Suprapubic skin (tissue), 4 donors: ENCODE results near the gene CASP3. TPM values are rescaled to one million over a fixed set of nuclear protein-coding genes. Genes with fewer than 3 reads are reported as not detected.

ENCODE experiments used
- DNase-seq, 2 donors: peaks; one replicate each; pipeline ENCODE4 v3.0.0-alpha.2; 2019; ENCODE audit warnings: low spot score in 2 of 2
- H3K27ac ChIP-seq: fragments of 200-600 bp; sonication (generic); one replicate; pipeline ENCODE4 v1.5.1; 2019
- H3K27me3 ChIP-seq: fragments of 200-600 bp; sonication (generic); one replicate; pipeline ENCODE4 v1.5.1; 2019
- H3K36me3 ChIP-seq: fragments of 200-600 bp; sonication (generic); one replicate; pipeline ENCODE4 v1.5.1; 2019
- H3K4me1 ChIP-seq: fragments of 200-600 bp; sonication (generic); one replicate; pipeline ENCODE4 v1.5.1; 2019
- H3K4me3 ChIP-seq: fragments of 200-600 bp; sonication (generic); one replicate; pipeline ENCODE4 v1.5.1; 2019; ENCODE audit warnings: mild to moderate bottlenecking
- H3K9me3 ChIP-seq: fragments of 200-600 bp; sonication (generic); one replicate; pipeline ENCODE4 v1.5.1; 2019
- EP300 ChIP-seq: sonication (generic); formaldehyde crosslinking; IDR thresholded peaks from one replicate; pipeline ENCODE4 v1.6.1; 2017; ENCODE audit warnings: antibody characterized with exemption
- POLR2A ChIP-seq, 2 donors: fragments of 450-650 bp; IDR thresholded peaks; one replicate each; pipeline ENCODE4 v1.6.1; 2017; ENCODE audit warnings: antibody characterized with exemption in 2 of 2, mild to moderate bottlenecking in 2 of 2, moderate library complexity in 2 of 2
- POLR2AphosphoS5 ChIP-seq, 3 donors: sonication (generic); formaldehyde crosslinking; IDR thresholded peaks; one replicate each; pipeline ENCODE4 v1.6.1; 2017; ENCODE audit warnings: antibody characterized with exemption in 3 of 3
- whole genome bisulfite sequencing: methylation state at CpG from one replicate; pipeline ENCODE4 v1.1.5; 2018; 5-methylcytosine and 5-hydroxymethylcytosine counted together
- total RNA-seq, 4 donors: library from RNA; depleted of rRNA; stranded (reverse); fragments of >200 nt; gene quantifications; one replicate each; pipeline ENCODE4 v1.1.0, GENCODE V29; 2016
- TF ChIP-seq, protein P1 (sequence below), 2 donors: fragments of 200-600 bp in 1 of 2; fragments of 450-650 bp in 1 of 2; sonication (generic) in 1 of 2; IDR thresholded peaks; one replicate each; pipeline ENCODE4 v1.5.1; 2016 to 2019; ENCODE audit warnings: antibody characterized with exemption in 2 of 2, mild to moderate bottlenecking in 1 of 2, moderate library complexity in 1 of 2

CASP3 gene
- total RNA-seq, 4 donors from 2014 or later = 13.4 to 16.6 (median 15.0) TPM

DNA sequence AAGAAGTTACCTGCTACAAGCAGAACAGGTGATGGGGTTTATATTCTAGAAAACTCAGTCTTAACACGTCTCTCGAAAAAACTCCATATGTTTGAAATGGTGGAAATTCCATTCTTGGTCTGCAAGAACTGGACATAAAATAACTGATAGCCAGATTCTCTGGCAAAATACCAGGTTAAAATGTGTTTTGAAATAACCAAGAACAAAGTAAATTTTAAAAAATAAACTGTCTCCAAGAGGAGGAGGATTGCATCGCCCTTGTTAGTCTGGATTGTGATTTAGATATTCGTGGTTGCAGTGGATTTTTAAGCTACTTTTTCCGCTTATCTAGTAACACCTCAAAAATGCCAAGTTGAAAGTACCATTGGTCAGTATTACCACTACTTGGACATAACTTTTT lies 43.8 kb upstream of the CASP3 start:
- H3K36me3 ChIP-seq = peaks cover 10% of the 10 kb centered on the region
- no peaks in the 10 kb centered on the region for H3K27me3 ChIP-seq
- H3K4me3 ChIP-seq = no peak overlapping the region
- no peaks in the 10 kb centered on the region for H3K9me3 ChIP-seq
- H3K4me1 ChIP-seq = peaks cover 13% of the 10 kb centered on the region
- H3K27ac ChIP-seq = no peak overlapping the region
- no peak for DNase-seq
- 88% methylated on average over 5 of the region's 5 CpGs for WGBS
- TF ChIP-seq EP300 = no peak

DNA sequence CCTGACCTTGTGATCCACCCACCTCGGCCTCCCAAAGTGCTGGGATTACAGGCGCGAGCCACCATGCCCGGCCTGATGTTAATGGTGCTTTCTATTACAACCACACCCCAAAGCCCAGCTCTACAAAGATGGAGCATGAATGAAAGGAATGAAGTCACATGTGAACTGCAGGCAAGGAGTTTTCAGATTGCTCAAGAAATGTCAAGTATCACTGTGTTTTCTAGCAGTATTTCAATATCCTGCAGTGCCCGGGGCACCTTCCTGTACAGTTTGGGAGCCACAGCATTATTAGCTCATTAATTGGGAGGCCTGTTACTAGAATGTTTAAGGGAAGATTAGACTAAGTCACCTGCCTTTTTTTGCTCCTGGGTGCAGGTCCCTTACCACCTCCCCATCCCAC lies 40.4 kb upstream of the CASP3 start:
- DNase-seq = no peak
- WGBS = 60% methylated on average over 5 of the region's 5 CpGs
- peaks cover 10% of the 10 kb centered on the region for H3K36me3 ChIP-seq
- H3K4me1 ChIP-seq = peaks cover 8% of the 10 kb centered on the region
- H3K9me3 ChIP-seq = no peaks in the 10 kb centered on the region
- no peaks in the 10 kb centered on the region for H3K27me3 ChIP-seq
- TF ChIP-seq, protein P1, sequence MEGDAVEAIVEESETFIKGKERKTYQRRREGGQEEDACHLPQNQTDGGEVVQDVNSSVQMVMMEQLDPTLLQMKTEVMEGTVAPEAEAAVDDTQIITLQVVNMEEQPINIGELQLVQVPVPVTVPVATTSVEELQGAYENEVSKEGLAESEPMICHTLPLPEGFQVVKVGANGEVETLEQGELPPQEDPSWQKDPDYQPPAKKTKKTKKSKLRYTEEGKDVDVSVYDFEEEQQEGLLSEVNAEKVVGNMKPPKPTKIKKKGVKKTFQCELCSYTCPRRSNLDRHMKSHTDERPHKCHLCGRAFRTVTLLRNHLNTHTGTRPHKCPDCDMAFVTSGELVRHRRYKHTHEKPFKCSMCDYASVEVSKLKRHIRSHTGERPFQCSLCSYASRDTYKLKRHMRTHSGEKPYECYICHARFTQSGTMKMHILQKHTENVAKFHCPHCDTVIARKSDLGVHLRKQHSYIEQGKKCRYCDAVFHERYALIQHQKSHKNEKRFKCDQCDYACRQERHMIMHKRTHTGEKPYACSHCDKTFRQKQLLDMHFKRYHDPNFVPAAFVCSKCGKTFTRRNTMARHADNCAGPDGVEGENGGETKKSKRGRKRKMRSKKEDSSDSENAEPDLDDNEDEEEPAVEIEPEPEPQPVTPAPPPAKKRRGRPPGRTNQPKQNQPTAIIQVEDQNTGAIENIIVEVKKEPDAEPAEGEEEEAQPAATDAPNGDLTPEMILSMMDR (IDR thresholded peaks at IDR 0.05) = no peak
- TF ChIP-seq EP300 = no peak
- TF ChIP-seq POLR2A (IDR thresholded peaks at IDR 0.05) = no peak
- no peak for TF ChIP-seq POLR2AphosphoS5 (IDR thresholded peaks at IDR 0.05)
- no peak overlapping the region for H3K4me3 ChIP-seq
- no peak overlapping the region for H3K27ac ChIP-seq

DNA sequence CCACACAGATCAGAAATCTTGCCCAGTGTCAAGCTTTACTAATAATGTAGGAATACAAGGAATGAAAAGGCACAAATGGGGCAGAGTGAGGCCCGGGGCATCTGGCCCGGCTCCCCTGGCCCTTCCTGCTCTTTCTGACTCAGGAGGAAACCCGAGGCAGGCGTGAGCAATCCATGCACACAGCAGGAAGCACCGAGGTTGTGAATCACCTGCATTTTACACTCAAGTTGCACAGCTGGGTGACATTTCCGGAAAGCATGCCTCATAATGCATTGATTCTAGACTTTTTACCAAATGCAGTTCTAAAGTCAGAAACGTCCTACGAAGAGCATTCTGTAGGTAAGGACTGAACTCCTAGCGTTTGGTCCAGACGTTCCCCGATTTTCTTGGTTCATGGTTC lies 39.2 kb upstream of the CASP3 start:
- Histone ChIP-seq H3K9me3 (no peaks in the 10 kb centered on the region), H3K27ac (no peak overlapping the region), H3K27me3 (no peaks in the 10 kb centered on the region), H3K4me1 (peaks cover 8% of the 10 kb centered on the region), H3K4me3 (no peak overlapping the region), H3K36me3 (no peaks in the 10 kb centered on the region)
- DNase-seq = no peak
- WGBS = 45% methylated on average over 11 of the region's 11 CpGs
- TF ChIP-seq POLR2A (IDR thresholded peaks at IDR 0.05) (no peak), POLR2AphosphoS5 (IDR thresholded peaks at IDR 0.05) (peak in 1 of 3 donors; percentile 15)
- TF ChIP-seq, protein P1 (IDR thresholded peaks at IDR 0.05) = no peak

DNA sequence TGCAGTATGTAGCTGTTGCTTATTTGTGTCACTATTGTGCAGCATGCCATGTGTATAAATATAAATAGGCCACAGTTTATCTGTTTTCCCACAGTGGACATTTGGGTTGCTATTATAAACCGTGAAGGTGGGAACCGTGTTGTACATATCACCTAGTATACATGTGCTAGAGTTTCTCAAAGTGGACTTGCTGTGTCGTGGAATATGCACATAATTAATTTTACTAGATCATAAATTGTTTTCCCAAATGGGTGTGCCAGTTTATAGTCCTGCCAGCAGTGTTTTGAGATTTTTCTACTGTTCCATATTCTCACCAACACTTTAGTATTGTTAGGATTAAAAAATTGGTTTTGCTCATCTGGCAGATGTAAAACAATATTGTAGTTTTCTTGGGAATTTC lies 38.8 kb upstream of the CASP3 start:
- 25% methylated on average over 3 of the region's 3 CpGs for WGBS
- no peak overlapping the region for H3K4me3 ChIP-seq
- no peak overlapping the region for H3K27ac ChIP-seq
- no peaks in the 10 kb centered on the region for H3K9me3 ChIP-seq
- no peak for DNase-seq
- no peaks in the 10 kb centered on the region for H3K36me3 ChIP-seq
- TF ChIP-seq EP300 (no peak), POLR2AphosphoS5 (IDR thresholded peaks at IDR 0.05) (no peak), POLR2A (IDR thresholded peaks at IDR 0.05) (no peak)
- H3K4me1 ChIP-seq = peaks cover 8% of the 10 kb centered on the region
- no peaks in the 10 kb centered on the region for H3K27me3 ChIP-seq

DNA sequence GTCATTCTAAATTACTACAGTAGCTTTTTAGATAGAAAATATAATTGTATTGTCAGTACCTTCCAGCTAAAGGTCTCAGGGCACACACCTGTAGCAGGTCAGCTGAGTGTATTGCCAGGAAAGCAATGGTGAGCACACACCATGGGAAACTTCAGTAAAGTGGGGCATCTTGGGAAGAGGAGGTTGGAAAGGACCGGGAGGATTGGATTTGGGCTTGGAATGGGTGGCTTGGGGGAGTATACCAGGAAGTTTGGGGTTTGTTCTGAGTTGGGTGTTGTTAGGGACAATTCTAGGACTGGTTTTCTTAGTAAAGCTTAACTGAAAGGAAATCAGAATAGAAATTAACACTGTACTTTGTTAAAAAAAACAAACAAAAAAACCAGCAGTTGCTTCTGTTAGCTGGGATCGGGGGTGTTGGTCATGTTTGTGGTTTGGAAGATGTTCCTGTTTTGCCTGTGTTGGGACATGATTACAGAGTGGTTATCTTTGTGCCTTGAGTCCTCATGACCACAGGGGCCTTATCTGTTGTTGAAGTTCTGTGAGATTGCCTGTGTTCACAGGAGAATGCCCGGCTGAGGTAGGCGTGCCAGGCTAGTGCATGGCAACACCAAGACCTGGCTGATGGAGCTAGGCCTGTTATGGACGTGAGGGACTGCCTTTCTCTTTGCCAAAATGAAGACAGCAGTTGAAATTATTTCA lies 35.4 kb upstream of the CASP3 start:
- Histone ChIP-seq H3K4me3 (no peak overlapping the region), H3K9me3 (no peaks in the 10 kb centered on the region), H3K27ac (peak overlapping the region; percentile 43), H3K27me3 (no peaks in the 10 kb centered on the region), H3K36me3 (no peaks in the 10 kb centered on the region), H3K4me1 (peaks cover 16% of the 10 kb centered on the region)
- no peak for DNase-seq
- 74% methylated on average over 5 of the region's 5 CpGs for WGBS
- TF ChIP-seq POLR2AphosphoS5 (IDR thresholded peaks at IDR 0.05) = no peak
- no peak for TF ChIP-seq POLR2A (IDR thresholded peaks at IDR 0.05)
- TF ChIP-seq EP300 = no peak
- TF ChIP-seq, protein P1 (IDR thresholded peaks at IDR 0.05) = no peak

DNA sequence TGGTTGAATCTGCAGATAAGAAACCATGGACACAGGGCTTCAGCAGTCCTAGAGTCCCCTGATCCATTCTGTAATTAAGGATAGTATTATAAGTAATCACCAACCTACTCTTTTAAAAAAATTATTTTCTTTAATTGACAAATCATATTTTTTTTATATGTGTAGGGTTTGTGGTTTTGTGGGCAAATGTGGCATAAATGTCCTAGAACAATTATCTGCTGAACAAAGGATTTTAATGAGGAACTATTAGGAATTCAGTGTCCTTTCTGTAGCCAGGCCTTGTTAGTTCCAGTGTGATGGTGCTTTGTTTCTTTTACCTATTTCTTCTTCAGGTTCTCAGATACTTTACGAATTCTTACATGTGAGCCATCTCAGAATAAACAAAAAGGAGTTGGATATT lies 32.7 kb upstream of the CASP3 start:
- Histone ChIP-seq H3K4me3 (no peak overlapping the region), H3K36me3 (no peaks in the 10 kb centered on the region), H3K9me3 (no peaks in the 10 kb centered on the region), H3K27me3 (no peaks in the 10 kb centered on the region), H3K4me1 (peaks cover 8% of the 10 kb centered on the region), H3K27ac (no peak overlapping the region)
- DNase-seq = no peak
- TF ChIP-seq, protein P1 (IDR thresholded peaks at IDR 0.05) = no peak
- no peak for TF ChIP-seq EP300
- TF ChIP-seq POLR2AphosphoS5 (IDR thresholded peaks at IDR 0.05) = no peak
- TF ChIP-seq POLR2A (IDR thresholded peaks at IDR 0.05) = no peak
- WGBS = 91% methylated on average over 1 of the region's 1 CpG
